HFF-Myc (cell line): Measurements from ENCODE around the gene ZNF765.

ENCODE experiments used
- DNase-seq: peaks from one replicate; pipeline ENCODE4 v3.0.0-alpha.2; 2011; ENCODE audit warnings: low read depth; ENCODE audit errors: extremely low read depth
- H3K4me3 ChIP-seq: replicated peaks from 2 replicates; pipeline ENCODE4 v1.5.1; 2011; ENCODE audit warnings: low read depth, mild to moderate bottlenecking, control low read depth, low read length
- CTCF ChIP-seq: IDR thresholded peaks from 2 replicates; pipeline ENCODE4 v1.5.1; 2012; ENCODE audit warnings: mild to moderate bottlenecking, low read depth, low read length, control low read depth; ENCODE audit errors: missing control alignments

ZNF765 gene

GRCh38 chr19:53372196-53372595 lies 22.8 kb upstream of the ZNF765 start:
- no peak for TF ChIP-seq CTCF
- no peak for DNase-seq
- no peak overlapping the region for H3K4me3 ChIP-seq

- DNase-seq = no peak
- no peak for TF ChIP-seq CTCF
- no peak overlapping the region for H3K4me3 ChIP-seq
Observed at GRCh38 chr19:53374288-53374687, 20.7 kb upstream of the ZNF765 start.

- DNase-seq = no peak
- H3K4me3 ChIP-seq = no peak overlapping the region
- TF ChIP-seq CTCF = no peak
Observed at GRCh38 chr19:53374743-53375142, 20.2 kb upstream of the ZNF765 start.

GRCh38 chr19:53381376-53381775 lies 13.6 kb upstream of the ZNF765 start:
- no peak for TF ChIP-seq CTCF
- no peak for DNase-seq
- H3K4me3 ChIP-seq = no peak overlapping the region

GRCh38 chr19:53388168-53388567 lies 6.8 kb upstream of the ZNF765 start:
- H3K4me3 ChIP-seq = no peak overlapping the region
- no peak for TF ChIP-seq CTCF
- DNase-seq = no peak

- no peak for DNase-seq
- H3K4me3 ChIP-seq = no peak overlapping the region
- TF ChIP-seq CTCF = no peak
Observed at GRCh38 chr19:53388904-53389303, 6.0 kb upstream of the ZNF765 start.

- no peak for DNase-seq
- no peak overlapping the region for H3K4me3 ChIP-seq
- TF ChIP-seq CTCF = no peak
Observed at GRCh38 chr19:53389571-53389970, 5.4 kb upstream of the ZNF765 start.
